HG02938 (cell line): ENCODE data around the gene COQ10A.
"Not testable (repeated sequence)": the region's sequence is repeated elsewhere in the genome, so short reads cannot be mapped to it uniquely, and the experiment has no call there.

Source experiments
- ATAC-seq: cut with Tn5 transposase; IDR thresholded peaks from one replicate; pipeline ENCODE4 v1.9.1; 2021; ENCODE audit warnings: mild to moderate bottlenecking, moderate library complexity; ENCODE audit not compliant: unreplicated experiment

COQ10A gene

GRCh38 chr12:56274299-56274698 lies 7.6 kb downstream of the COQ10A start:
- no peak for ATAC-seq

DNA sequence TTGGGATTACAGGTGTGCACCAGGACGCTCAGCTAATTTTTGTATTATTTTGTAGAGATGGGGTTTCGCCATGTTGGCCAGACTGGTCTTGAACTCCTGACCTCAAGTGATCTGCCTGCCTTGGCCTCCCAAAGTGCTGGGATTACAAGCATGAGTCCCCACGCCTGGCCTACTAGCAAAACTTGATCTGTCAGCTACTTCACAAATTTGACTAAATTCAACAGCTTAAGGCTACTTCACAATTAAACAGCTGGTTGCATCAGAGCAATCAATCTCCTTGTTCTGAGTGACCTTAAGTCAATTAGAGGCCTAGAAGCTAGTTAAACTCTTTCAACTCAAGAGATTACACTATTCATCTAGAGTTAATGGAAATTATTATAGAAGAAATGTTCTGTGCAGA lies 12.2 kb downstream of the COQ10A start:
- ATAC-seq: no peak

DNA sequence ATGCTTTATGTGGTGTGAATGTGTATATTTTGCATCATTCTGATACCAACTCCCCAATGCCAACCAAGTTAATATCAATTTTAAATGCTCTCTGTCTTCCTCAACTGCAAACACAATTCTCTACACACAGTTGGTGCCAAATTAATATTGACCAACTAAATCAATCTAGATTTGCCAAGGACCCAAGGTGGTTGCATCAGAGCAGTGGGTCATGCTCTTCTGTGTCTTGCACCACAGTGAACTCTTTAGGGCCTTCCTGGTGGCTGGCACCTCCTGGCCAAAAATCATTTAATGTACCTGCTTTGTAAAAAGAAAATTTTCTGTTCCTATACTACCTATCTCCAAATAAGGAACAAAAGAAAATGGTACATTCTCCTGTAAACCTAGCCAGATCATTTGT lies 14.1 kb downstream of the COQ10A start:
- no peak for ATAC-seq

- ATAC-seq: no peak
Measured at GRCh38 chr12:56282030-56282429, 15.3 kb downstream of the COQ10A start.

- no peak for ATAC-seq
Measured at GRCh38 chr12:56282579-56282978, 15.8 kb downstream of the COQ10A start.

DNA sequence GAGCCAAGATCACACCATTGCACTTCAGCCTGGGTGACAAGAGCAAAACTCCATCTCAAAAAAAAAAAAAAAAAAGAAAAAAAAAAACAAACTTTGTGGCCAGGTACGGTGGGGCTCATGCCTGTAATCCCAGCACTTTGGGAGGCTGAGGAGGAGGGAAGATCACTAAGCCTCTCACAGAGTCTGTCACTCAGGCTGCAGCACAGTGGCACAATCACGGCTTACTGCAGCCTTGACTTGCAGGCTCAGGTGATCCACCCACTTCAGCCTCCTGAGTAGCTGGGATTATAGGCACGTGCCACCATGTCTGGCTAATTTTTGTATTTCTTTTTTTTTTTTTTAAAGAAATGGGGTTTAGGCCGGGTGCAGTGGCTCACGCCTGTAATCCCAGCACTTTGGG lies 17.5 kb downstream of the COQ10A start:
- ATAC-seq: not testable (repeated sequence)

GRCh38 chr12:56286044-56286830 lies 19.5 kb downstream of the COQ10A start:
- no peak for ATAC-seq

DNA sequence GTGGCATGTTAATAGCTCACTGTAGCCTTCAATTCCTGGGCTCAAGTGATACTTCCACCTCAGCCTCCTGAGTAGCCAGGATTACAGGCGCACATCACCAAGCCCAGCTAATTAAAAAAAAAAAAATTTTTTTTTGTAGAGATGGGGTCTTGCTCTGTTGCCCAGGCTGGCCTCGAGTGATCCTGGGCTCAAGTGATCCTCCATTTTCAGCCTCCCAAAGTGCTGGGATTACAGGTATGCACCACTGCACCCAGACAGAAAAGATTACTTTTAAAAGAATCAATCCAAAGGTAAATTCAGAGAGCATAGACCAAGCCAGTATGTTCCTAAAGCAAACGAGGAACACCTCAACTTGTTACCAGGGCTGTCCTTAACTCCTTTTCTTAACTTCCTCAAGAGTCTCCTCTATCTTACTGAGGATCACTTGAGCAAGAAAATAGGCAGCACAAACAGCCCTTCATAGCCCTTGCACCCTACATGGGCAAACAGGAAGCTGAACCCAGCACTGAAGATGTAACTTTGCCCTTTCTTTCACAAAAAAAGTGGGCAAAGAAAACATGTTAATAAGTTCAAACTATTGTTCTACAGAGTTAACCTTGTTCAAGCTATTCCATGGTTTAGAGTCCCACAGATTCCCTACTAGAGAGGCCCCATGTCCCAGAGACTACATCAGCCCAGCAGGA lies 22.1 kb downstream of the COQ10A start:
- ATAC-seq: no peak

DNA sequence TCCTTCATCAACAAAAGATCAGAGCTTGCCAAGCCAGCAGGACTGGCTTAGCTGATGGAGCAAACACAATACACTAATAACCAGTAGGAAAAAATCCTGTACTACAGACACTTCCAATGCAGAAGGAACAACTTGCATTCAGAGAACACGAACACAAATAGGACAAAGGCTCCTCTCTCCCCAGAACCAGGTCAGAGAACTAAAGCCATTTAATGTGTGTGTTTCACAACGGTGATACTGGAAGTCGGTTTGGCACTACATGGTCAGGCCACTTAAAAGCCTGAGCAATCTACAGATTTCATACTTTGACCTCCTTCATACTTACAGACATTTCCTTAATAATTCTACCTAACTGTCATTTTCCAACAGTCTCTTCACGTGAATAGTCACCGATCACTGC lies 27.1 kb downstream of the COQ10A start:
- ATAC-seq: no peak

DNA sequence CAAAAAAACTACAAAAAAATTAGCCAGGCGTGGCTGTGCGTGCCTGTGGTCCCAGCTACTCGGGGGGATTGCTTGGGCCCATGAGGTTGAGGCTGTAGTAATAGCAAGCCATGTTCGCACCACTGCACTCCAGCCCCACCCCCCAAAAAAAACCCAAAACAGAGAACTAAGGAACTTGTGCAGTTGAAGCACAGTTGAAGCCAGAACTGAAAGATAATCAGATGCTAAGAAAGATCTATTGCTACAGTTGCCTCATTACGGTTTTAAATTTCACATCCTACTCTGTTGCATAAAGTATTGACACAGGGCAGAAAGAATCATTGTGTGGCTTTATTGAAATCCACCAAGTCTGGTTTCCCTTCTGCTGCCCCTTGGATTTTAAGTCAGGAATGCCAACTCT lies 29.6 kb downstream of the COQ10A start:
- no peak for ATAC-seq

GRCh38 chr12:56297400-56297799 lies 30.7 kb downstream of the COQ10A start:
- ATAC-seq: no peak

- ATAC-seq: no peak
Measured at GRCh38 chr12:56298828-56299227, 32.1 kb downstream of the COQ10A start.

DNA sequence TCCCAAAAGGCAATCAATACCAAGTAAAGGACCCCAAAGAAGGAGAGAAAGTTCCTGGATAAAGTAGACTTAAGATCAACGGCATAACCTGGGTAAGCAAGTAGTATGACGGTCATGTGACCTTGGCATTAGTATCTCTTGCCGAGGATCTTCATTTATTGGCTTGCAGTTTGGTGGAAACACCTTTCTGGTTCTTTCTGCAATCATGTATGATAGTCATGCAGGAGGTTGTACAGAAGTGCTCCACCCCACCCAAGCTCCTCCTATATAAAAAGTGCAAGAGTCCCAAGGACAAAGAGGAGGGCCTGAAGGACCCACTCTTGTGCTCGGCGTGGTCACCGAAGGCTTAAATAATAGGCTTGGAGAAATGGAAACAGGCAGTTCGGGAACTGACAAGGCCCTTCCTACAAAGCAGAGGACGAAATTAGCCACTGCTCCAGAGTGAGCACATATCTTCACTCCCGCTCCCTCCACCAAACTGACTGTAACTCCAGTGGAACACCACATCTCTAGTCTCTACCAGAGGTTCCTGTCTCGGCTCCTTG lies 32.6 kb downstream of the COQ10A start:
- peak; percentile 8 for ATAC-seq

- peak; percentile 91 for ATAC-seq
Measured at GRCh38 chr12:56299853-56300643, 33.3 kb downstream of the COQ10A start, which contains the start of gene CS. Gene CS, minus strand, starts transcription at chr12:56300330. Its CDS starts 129 bp downstream, at chr12:56300201.

DNA sequence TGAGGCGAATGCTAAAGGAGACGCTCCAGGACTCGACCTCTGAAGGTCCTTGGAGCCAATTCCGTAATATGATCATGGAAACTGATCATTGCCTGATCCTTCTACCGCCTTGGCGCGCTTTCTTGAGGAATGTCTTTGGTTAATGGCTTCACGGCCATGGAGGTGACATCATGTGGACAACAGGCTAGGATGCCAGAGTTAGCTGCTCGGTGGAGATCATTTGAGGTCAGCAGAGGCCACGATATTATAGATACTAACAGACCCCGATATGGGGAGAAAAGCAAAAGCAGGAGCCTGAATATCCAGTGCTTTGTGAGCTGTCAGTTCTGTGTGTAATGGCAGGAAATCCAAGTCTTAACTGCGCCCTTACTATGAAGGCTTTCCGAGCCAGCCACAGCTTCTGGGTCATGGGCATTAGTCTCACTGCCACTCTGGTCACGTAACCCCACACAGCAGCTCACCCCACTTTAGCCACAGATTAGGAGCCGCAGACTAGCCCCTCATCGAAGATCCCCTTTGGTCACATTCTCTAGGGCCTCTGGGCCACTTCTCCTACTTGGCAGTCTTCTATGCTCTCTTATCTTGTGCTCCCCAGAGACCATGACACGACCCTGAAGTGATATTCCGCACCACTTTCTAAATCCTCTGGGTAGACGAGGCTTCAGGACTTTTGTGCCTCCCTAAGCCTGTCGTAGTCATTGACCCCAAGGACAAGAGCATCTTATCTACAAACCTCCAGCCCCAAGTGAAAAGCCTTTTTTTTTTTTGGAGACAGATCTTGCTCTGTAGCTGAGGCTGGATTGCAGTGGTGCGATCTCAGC lies 34.1 kb downstream of the COQ10A start:
- ATAC-seq: no peak

- ATAC-seq: no peak
Measured at GRCh38 chr12:56304276-56304675, 37.5 kb downstream of the COQ10A start.

DNA sequence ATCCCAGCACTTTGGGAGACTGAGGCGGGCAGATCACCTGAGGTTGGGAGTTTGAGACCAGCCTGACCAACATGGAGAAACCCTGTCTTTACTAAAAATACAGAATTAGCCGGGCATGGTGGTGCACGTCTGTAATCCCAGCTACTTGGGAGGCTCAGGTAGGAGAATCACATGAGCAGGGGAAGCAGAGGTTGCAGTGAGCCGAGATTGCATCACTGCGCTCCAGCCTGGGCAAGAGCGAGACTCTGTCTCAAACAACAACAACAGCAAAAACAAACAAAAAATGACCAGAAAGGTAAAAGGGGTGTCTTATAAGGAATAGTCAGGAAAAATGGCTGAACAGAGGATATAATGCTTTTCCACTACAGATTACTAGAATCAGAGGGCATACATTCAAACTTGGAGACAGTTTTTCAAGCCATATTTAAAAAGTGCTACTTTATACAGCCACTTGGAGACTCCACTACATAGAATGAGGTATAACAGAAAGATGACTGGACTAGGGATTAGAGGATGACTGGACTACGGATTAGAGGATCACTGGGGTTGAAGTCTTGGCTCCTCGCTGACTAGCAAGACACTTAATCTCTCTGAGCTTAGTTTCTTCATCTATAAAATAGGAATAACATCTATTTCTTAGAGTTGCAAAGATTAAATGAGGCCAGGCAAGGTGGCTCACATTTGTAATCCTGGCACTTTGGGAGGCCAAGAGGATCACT lies 38.3 kb downstream of the COQ10A start:
- ATAC-seq: no peak

- no peak for ATAC-seq
Measured at GRCh38 chr12:56307221-56307965, 40.7 kb downstream of the COQ10A start.

GRCh38 chr12:56308714-56309113 lies 42.0 kb downstream of the COQ10A start:
- no peak for ATAC-seq
